NOMO-1 (cell line): ENCODE data around the gene UNC13D.
A peak's percentile ranks its signal among the peaks of the same experiment; 100 is the strongest.
"Not testable (repeated sequence)": the region's sequence is repeated elsewhere in the genome, so short reads cannot be mapped to it uniquely, and the experiment has no call there.

Source experiments
- DNase-seq, 2 experiments: peaks; one replicate each; lab custom pipeline; 2025; ENCODE audit not compliant: unreplicated experiment in 2 of 2; lab: John Stamatoyannopoulos, UW

UNC13D gene

GRCh38 chr17:75853433-75853832 lies 9.2 kb upstream of the UNC13D start:
- no peak for DNase-seq

DNA sequence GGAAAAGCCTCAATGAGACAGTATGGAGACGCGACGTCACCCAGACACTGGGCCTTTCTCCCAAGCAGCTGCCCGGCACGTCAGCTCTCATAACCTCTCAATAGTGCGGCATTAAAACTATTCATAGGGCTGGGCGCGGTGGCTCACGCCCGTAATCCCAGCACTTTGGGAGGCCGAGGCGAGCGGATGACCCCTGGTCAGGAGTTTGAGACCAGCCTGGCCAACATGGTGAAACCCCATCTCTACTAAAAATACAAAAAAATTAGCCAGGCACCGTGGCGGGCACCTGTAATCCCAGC lies 7.4 kb upstream of the UNC13D start:
- not testable (repeated sequence) for DNase-seq

DNA sequence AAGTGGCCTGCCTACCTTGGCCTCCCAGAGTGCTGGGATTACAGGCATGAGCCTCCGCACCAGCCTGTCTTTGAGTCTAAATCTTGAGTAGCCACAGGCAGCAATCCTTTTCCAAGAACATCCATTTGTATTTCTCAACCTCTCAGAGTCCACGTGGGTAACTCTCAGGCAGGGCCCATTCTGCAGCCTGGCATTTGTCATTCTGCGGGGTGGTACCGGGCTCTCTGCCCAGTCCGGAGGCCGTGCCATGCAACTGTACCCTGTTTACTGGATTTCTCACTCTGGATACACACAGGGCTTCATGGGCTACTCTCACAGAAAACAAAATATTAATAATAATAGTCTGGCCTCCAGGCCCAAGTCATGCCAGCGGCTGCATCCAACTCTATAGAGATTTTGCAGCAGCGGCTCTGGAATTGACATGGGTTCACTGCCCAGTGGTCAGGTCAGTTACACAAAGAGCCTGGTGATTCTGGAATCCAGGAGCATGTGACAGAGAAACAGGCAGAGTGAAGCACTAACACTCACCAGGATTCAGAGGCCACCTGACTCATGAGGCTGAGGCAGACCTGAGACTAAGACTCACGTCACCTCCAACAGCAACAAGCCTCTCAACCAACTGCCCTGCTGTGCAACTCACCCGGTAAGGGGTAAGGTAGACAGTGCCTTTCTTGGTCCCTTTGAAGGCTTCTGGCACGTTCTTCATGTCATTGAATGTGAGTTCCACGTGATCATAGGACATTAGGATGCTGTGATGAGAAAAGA lies 6.9 kb upstream of the UNC13D start:
- no peak for DNase-seq

GRCh38 chr17:75849724-75850123 lies 5.5 kb upstream of the UNC13D start:
- DNase-seq, result no peak

GRCh38 chr17:75849279-75849646 lies 5.1 kb upstream of the UNC13D start:
- no peak for DNase-seq

DNA sequence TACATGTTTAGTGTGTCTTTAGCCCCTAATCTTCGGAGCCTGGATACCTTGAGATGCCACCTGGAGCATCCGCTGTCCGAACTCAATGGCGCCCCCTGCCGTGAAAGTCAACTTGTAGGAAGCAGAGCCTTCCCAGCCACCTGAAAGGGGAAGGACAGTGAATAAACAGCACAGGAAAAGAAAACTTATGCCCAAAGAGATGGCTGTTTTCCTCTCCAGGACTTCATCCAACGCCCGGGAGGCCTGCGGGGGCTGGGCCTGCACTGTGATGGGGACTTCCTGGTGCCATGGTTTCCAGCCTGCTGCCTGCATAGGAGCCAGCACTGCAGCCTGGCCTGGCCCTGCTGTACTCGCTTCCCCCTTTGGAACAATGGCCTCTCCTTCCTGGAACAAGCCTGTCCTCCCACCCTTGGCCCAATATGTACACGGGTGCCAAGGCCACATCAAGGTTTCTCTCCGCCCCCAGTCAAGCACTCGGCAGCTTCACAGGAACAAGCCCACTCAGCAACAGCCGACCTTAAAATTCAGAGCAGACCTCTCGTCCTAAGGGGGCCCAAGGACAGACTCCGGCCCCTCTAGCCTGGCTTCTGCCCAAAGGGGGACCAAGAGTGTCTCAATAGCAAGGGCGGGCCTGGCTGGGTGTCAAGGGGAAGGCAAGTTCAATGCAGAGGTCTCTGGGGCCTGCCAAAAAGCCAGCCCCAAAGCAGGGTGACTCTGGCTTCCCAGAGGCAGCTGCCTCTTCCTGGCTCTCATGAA lies 4.5 kb upstream of the UNC13D start:
- peak; percentile 29 to 38 for DNase-seq

GRCh38 chr17:75847614-75848522 lies 3.7 kb upstream of the UNC13D start:
- no peak for DNase-seq

DNA sequence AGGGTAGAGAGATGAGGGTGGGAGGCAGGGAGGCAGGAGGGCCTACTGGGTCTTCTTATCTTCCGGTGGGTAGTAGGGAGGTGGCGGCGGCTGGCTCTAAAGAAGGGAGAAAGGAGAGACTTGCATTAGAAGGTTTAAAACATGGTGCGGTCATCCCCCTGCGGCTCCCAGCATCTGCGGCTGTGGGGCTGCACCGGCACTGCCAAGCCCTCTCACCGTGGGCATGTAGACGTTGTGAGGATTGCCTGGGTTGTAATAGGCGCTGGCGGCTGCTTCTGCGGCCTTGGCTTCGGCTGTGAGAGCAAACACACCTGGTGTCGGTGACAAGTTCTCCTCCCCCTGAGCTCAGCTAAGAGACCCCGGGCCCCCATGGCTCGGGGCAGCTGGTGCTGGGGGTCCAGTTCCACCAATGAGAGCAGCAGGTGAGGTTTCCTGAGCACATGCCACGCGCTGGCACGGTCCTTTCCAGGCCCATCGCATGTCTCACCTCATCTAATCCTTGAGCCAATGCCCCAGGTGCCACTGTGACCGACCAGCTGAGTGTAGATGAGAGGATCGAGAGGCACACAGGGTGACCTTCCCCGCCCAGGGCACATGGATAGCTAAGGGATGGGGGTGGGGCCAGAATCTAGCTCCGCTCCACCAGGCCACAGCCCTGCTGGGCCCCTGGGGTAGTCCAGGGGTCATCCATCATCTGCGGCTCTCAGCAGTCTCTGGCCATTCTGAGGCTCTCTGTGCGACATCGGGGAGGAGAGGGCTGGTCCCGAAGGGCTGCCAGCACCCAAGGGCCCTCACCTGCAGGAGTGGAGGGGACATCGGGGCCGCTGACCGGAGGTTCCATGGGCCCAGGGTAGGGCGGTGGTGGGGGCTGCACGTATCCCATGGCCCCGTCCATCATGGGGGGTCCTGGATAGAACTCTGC lies 2.7 kb upstream of the UNC13D start:
- no peak for DNase-seq

DNA sequence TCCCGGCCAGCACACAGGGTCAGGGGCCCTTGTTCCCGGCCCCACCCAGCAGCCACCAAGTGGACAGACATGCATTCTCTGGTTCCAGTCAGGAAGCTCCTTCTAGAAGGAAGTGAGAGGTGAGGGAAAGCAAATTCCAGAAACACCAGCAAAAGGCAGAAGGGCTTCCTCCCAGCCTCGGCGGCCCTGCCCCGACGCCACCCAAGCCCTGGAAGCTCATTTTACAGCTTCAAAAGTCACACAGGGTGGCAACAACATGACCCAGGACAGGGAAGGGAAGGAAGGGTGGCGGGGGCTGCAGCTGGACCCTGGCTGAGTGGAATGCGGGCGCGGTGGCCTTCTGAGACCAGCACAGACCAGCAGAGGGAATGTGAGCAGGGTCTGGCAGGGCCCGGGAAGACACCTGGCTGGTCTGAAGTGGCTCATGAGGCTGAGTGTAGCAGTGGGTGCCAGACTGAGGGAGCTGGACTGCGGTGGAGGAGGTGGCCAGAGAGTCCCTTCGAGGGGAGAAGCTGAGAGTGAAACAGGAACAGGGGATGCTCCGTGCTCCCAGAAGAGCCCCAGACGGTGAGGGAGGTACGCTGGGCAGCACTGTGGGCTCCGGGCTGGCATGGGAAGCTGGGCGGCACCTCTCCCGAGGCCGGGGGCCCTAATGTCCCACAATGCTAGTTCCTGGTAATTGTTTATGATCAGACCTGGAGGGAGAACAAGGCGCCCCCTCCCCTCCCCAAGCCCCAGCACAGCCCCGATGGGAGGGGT lies 1.9 kb upstream of the UNC13D start:
- no peak for DNase-seq

DNA sequence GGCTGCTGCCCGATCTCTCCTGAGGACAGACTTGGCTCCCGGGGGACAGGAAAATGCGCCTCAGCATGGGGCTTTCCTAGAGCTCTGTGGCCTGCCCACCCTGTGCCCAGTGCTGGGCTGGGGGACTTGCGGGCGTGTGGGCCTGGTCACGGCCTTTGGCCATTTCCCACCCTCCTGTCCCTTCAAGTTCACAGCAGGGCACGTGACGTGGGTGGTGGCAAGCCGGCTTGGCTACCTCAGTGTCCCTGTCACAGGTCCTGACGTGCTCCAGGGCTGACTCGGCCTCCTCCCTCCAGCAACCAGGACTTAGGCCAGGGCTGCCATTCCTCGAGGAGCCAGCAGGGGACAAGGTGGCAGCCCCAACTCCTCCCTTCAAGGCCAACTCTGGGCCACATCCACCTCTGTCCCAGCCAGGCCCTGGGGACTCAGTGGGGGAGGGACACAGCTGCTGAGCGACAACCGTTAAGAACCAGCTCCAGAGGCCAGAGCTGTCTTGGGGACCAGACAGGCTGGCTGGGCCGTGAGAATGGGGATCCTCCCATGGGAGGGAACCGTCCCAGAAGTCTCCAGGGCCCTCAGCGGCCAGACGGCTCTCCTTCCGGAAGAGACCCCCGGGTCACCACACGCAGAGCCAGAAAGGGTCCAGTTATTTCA lies 981 bp upstream of the UNC13D start:
- DNase-seq, result peak; percentile 54 to 65

DNA sequence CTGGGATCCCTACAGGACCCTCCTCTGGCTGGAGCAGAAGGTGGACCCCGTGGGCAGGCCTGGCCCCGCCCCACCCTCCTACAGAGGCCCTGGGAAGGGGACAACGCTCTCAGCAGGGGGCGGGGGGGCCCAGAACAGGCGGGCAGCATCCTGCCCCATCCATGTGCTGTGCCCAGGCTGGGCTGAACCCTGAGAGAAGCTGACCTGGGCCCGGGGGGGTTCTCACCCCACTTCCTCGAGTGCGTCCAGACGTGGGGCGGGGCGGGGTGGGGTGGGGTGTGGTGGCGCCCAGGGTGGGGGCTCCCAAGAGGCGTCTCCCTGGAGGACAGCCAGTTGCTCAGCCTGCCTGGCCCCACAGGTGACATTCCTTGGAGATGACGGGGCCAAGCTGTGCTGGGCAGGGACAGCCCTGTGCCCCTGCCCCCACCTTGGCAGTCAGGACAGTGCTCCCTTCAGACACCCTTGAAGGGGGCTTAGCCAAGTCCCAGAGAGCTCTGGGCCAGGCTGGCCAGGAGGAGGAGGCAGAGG lies 390 bp upstream of the UNC13D start:
- no peak for DNase-seq

DNA sequence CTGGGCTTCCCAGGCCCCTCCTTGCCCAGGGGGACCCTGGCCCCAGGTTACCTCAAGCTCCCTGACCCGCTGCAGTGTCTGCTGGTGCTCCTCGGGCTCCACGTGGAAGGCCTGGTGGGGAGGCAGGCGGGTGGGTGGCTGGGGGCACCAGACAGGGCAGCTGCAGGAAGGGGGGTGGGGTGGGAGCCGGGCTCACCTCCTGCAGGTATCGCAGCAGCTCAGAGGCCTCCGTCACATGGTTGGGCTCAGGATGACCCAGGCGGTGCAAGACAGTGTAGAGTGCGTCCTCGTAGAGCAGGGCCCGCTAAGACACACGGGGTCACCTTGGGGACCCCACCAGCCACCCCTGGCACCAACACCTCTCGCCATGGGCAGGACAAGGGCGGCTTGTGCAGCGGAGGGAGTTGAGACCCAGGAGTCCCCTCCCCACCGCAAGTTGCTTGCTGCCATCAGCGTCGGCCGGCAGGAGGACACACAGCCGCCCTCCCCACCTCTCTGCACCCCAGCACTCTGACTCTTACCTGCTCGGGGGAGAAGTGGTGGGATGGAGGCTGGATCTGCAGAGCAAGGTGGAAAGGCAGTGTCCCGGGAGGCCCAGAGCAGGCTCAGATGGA lies 1.1 kb downstream of the UNC13D start:
- DNase-seq, result no peak

DNA sequence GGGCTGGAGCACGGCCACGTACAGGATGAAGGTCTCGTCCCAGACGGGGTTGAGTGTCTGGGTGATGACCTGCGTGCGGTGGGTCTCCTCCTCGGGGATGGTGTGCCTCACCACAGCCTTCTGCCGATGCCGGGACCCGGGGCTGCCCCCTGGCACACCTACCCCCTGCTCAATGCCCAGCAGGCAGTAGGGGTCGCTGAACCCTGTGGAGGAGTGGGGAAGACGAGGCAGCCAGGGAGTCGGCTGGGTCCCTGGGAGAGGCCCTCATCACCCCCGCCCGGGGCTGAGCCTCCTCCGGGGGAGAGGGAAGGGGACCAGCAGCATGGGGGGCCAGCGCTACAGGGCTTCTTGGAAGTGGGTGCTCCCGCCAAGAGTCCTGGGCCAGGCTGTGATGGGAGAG lies 1.8 kb downstream of the UNC13D start:
- DNase-seq, result no peak

GRCh38 chr17:75840799-75841164 lies 3.4 kb downstream of the UNC13D start:
- DNase-seq, result no peak

DNA sequence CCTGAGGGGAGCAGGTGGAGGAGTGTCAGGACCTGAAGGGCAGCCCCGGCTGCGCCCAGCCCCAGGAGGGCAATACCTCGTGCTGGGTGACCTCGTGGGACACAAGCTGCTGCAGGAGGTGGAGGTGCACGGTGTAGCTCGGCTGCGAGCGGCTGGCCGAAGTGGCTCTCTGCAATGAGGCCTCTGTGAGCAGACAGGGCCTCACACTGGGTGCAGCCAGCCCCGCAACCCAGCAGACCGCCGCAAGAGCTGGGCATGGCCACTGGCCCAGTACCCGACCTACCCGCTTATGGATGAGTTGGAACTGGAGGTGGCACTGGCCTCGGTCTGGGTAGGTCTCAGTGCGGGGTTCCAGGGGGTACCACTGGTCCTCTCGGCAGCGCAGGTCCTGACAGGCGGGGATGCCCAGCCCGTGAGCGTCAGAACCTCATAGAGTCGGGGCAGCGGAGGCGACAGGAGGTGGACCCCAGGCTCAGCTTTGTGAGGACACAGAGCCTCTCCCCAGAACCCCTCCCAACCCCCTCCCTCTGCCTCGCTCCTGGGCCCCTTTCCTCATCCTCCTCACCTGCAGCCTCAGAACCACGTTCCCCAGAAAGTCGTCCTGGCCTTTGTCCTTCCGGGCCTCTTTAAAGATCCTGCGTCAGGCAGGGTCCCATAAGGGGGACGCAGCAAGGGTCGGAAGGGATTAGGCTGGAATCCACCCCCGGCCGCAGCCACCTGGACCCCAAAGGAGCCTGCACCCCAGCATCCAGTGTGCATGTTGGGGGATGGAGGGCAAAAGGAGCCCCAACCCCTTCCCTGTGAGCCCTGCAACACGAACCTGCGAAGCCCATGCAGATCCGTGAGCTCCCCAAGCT lies 4.0 kb downstream of the UNC13D start:
- no peak for DNase-seq

DNA sequence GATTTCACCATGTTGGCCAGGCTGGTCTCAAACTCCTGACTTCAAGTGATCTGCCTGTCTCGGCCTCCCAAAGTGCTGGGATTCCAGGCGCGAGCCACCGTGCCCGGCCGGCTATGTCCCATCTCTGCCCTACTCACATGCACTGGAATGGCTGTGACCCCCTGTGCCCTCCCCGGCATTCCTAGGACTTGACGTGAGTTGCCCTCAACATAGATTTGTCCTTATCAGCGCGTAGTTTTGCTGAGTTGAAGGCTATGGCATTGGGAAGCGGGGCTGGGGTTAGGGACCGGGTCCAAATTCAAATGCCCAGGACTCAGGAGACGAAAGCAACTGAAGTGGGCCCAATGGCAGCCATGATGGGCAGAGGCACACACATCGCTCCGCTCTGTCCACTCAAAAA lies 5.8 kb downstream of the UNC13D start:
- no peak for DNase-seq

DNA sequence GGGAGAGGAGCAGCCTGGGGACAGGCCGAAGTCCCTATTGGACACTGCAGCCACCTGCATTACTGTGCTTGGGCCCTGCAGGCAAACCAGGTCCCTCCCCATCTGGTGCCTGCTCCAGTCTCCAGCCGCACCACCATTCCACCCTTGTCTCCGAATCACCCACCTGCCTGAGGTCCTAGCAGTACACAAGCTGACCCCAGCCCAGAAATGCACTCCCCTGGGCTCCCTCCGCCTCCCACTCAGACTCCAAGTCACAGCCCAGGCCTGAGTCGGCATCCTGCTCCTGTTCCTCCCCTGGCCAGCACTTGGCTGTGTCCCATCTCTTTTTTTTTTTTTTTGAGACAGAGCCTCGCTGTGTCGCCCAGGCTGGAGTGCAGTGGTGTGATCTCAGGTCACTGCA lies 6.3 kb downstream of the UNC13D start:
- no peak for DNase-seq

- DNase-seq, result no peak
Observed at GRCh38 chr17:75836605-75837004, 7.6 kb downstream of the UNC13D start.
